GM12801 (cell line): Measurements from ENCODE around the gene CYLC2.

ENCODE experiments used
- CTCF ChIP-seq: IDR thresholded peaks from one replicate; pipeline ENCODE4 v1.5.1; 2011; ENCODE audit warnings: control low read depth; ENCODE audit not compliant: insufficient read length; ENCODE audit errors: extremely low read depth

CYLC2 gene

DNA sequence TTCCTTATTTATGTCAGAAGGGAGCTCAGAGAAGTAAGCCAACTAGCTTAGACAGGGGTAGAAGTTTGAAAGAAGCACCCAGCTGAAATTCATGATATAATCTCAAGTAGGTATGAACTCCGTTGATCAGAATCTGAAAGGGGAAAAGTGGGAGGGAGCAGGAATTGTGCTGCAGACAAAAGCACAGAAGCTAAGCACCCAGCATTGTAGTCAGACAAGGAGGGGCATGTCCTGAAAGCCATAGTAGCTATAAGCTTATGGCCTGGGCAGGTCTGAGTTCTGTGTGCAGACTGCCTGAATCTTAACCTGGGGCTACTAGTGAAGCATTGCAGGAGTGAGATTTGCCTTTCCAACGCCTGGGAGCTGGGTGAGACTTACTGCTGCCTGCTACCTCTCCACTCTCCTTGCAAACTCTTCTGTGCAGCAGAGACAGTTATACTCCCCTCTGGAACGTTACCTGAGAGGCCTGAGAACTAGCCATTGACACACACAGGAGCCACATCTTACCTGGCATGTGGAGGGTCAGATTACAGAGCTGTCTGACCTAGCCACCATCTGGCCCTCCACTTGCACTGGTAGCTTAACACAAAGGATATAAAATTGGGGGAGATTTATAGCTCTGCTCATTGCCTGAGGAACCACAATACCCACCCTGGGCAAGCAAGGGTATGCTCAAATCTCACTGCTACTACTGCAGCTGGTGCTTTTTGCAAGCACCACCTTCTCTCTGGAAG is 9.8 kb upstream of the CYLC2 start:
- no peak for TF ChIP-seq CTCF

GRCh38 chr9:102986425-102986824 is 8.7 kb upstream of the CYLC2 start:
- TF ChIP-seq CTCF: no peak

DNA sequence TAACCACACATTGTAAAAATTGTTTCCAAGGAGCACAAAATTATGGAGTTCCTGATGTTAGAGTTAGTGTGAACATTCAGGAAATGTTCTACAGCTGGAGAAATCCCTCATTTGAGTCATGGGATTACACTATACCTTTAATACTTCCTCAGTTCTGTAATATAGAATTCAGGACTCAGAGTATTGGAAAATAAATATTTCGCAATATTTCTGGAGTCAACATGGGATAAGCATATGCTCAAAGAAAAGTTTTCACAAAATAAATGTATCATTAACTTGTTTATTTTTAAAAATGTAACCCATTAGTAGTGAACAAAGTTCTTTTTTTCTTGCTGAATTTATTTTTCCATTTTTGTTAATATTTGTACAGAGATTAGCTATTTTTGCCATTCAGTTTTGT is 8.6 kb downstream of the CYLC2 start:
- no peak for TF ChIP-seq CTCF

- no peak for TF ChIP-seq CTCF
Observed at GRCh38 chr9:103014242-103014641, 19.1 kb downstream of the CYLC2 start.

DNA sequence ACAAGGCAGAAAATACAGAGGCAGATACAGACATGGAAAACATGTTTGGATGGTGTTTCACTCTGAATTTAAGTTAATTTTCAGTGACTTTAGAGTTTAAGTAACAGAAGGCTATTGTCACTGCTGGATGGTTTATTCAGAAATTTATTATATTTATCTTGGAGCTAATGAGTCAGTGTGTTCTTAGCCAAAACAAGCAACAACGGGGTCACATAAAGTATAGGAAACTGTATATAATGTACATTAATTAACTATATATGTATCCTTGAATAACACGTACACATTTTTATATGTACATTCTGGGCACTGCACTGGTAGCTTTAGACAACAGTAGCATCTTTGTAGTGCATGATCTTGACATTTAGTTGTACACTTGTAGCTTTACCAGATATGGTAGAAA is 30.7 kb downstream of the CYLC2 start:
- no peak for TF ChIP-seq CTCF

GRCh38 chr9:103037508-103038477 is 42.7 kb downstream of the CYLC2 start:
- no peak for TF ChIP-seq CTCF

- no peak for TF ChIP-seq CTCF
Observed at GRCh38 chr9:103041961-103042360, 46.8 kb downstream of the CYLC2 start.
